ENCODE results near the gene RBM3. TPM values are rescaled to one million over a fixed set of nuclear protein-coding genes. Genes with fewer than 3 reads are reported as not detected.

RBM3 gene
- total and polyA plus RNA-seq, 2 donors (not counting 1 experiment from before 2014, with no cell fraction given), result 200 to 291 TPM

- TF ChIP-seq CTCF (IDR thresholded peaks at IDR 0.05) (no peak), EZH2 (IDR thresholded peaks at IDR 0.05; ENCODE audit: borderline replicate concordance, insufficient read depth, low read depth, low read length, poor library complexity, severe bottlenecking) (no peak)
- H3K79me2 ChIP-seq (ENCODE audit: control insufficient read depth, insufficient read depth, low read length), result no peaks in the 10 kb centered on the region
- no peak overlapping the region for H3K27ac ChIP-seq (ENCODE audit: low read length in 2 of 2)
- H3K9ac ChIP-seq (ENCODE audit: low read length), result no peak overlapping the region
- ChIA-PET POLR2A (no interaction called here), CTCF (no interaction called here)
- peaks cover under 1 to 4% of the 10 kb centered on the region in 2 donors for H3K4me1 ChIP-seq (ENCODE audit: control insufficient read depth in 2 of 2, insufficient read depth in 2 of 2, low read length in 2 of 2)
- no peaks in the 10 kb centered on the region for H3K27me3 Mint-ChIP-seq
- H3K4me2 ChIP-seq (replicated peaks; ENCODE audit: low read depth, low read length, poor library complexity, severe bottlenecking), result no peak overlapping the region
- intact Hi-C loops (cut with micrococcal nuclease), result no loop called here
- no CpG with 5 or more reads among the region's 5 CpGs for WGBS (ENCODE audit: insufficient coverage)
- DNase-seq (no peak), ATAC-seq (ENCODE audit: low read depth) (no peak)
- no peak overlapping the region for H3K4me3 ChIP-seq (ENCODE audit: control extremely low read depth in 1 of 5, extremely low read depth in 1 of 5, insufficient read depth in 1 of 5, low read depth in 2 of 5, low read length in 4 of 5)
- H2AFZ ChIP-seq (ENCODE audit: insufficient read depth, low read depth, low read length, poor library complexity, severe bottlenecking), result no peak overlapping the region
- H3K4me1 Mint-ChIP-seq, result peaks cover 6% of the 10 kb centered on the region
- no peaks in the 10 kb centered on the region for H3K9me3 ChIP-seq (ENCODE audit: control extremely low read depth in 1 of 3, control insufficient read depth in 2 of 3, insufficient read depth in 1 of 3, low read length in 2 of 3)
- H3K27me3 ChIP-seq (replicated peaks in 1 of 4; ENCODE audit: control extremely low read depth in 1 of 4, control insufficient read depth in 3 of 4, insufficient read depth in 4 of 4, low read length in 3 of 4), result no peaks in the 10 kb centered on the region
- no peak overlapping the region for H3K4me3 Mint-ChIP-seq
- no peaks in the 10 kb centered on the region for H3K9me3 Mint-ChIP-seq (ENCODE audit: insufficient read depth)
- no peaks in the 10 kb centered on the region for H4K20me1 ChIP-seq (ENCODE audit: control insufficient read depth, insufficient read depth, low read length, poor library complexity, severe bottlenecking)
- no peak overlapping the region for H3K27ac Mint-ChIP-seq
- H3K36me3 ChIP-seq (replicated peaks in 1 of 2; ENCODE audit: control extremely low read depth in 1 of 2, control insufficient read depth in 1 of 2, extremely low read depth in 1 of 2, insufficient read depth in 2 of 2, low read length in 1 of 2), result no peaks in the 10 kb centered on the region
Observed at GRCh38 chrX:48626401-48627298, 52.4 kb downstream of the RBM3 start.

Small RNA genes lying within 50 kb of the gene (small RNA-seq; reads per million reads assigned to genes)
- not detected for gene MRPL32P1 (ENCODE audit: insufficient read length, low read depth, low replicate concordance)

Other genes with a start within 250 kb of the RBM3 start
- not detected in 2 replicates for gene SSX3, start 217.8 kb upstream of the RBM3 start, total RNA-seq
- gene SSX3, start 217.8 kb upstream of the RBM3 start, polyA plus RNA-seq, result not detected in 2 replicates
- not detected in 2 replicates for gene SSX4, start 190.9 kb upstream of the RBM3 start, total RNA-seq
- gene SSX4, start 190.9 kb upstream of the RBM3 start, polyA plus RNA-seq, result not detected in 2 replicates
- not detected in 2 replicates for gene SSX4B, start 162.5 kb upstream of the RBM3 start, total RNA-seq
- not detected in 2 replicates for gene SSX4B, start 162.5 kb upstream of the RBM3 start, polyA plus RNA-seq
- 14.8 and 15.1 TPM in 2 replicates for gene SLC38A5, start 104.2 kb upstream of the RBM3 start, total RNA-seq
- gene SLC38A5, start 104.2 kb upstream of the RBM3 start, polyA plus RNA-seq, result 21.6 and 23.2 TPM in 2 replicates
- 36.6 and 37.7 TPM in 2 replicates for gene FTSJ1, start 98.3 kb upstream of the RBM3 start, total RNA-seq
- gene FTSJ1, start 98.3 kb upstream of the RBM3 start, polyA plus RNA-seq, result 55.8 and 64.4 TPM in 2 replicates
- gene PORCN, start 65.5 kb upstream of the RBM3 start, total RNA-seq, result 12.8 and 13.0 TPM in 2 replicates
- 18.5 and 19.6 TPM in 2 replicates for gene PORCN, start 65.5 kb upstream of the RBM3 start, polyA plus RNA-seq
- gene EBP, start 52.7 kb upstream of the RBM3 start, total RNA-seq, result 27.9 and 33.4 TPM in 2 replicates
- gene EBP, start 52.7 kb upstream of the RBM3 start, polyA plus RNA-seq, result 60.8 and 68.9 TPM in 2 replicates
- 24.6 and 25.2 TPM in 2 replicates for gene TBC1D25, start 34.8 kb upstream of the RBM3 start, total RNA-seq
- gene TBC1D25, start 34.8 kb upstream of the RBM3 start, polyA plus RNA-seq, result 31.5 and 51.6 TPM in 2 replicates
- 85.1 and 94.6 TPM in 2 replicates for gene WDR13, start 23.0 kb downstream of the RBM3 start, total RNA-seq
- 257 and 273 TPM in 2 replicates for gene WDR13, start 23.0 kb downstream of the RBM3 start, polyA plus RNA-seq
- 98.0 and 102 TPM in 2 replicates for gene WAS, start 109.3 kb downstream of the RBM3 start, total RNA-seq
- gene WAS, start 109.3 kb downstream of the RBM3 start, polyA plus RNA-seq, result 88.7 and 93.8 TPM in 2 replicates
- gene SUV39H1, start 122.2 kb downstream of the RBM3 start, total RNA-seq, result 8.9 and 9.5 TPM in 2 replicates
- 5.2 and 6.7 TPM in 2 replicates for gene SUV39H1, start 122.2 kb downstream of the RBM3 start, polyA plus RNA-seq
- not detected in 2 replicates for gene GLOD5, start 187.3 kb downstream of the RBM3 start, total RNA-seq
- not detected in 2 replicates for gene GLOD5, start 187.3 kb downstream of the RBM3 start, polyA plus RNA-seq
- not detected in 2 replicates for gene GATA1, start 212.1 kb downstream of the RBM3 start, total RNA-seq
- gene GATA1, start 212.1 kb downstream of the RBM3 start, polyA plus RNA-seq, result 0.16 TPM in 1 of 2 replicates, not detected in the other
- 168 and 170 TPM in 2 replicates for gene HDAC6, start 227.6 kb downstream of the RBM3 start, total RNA-seq
- gene HDAC6, start 227.6 kb downstream of the RBM3 start, polyA plus RNA-seq, result 125 and 137 TPM in 2 replicates

All from B cell (primary cell).